Measurements from ENCODE around the gene RARB.

RARB gene

GRCh38 chr3:25448750-25449692, 21.0 kb downstream of the RARB start:
- DNase-seq, result peak; percentile 19

- DNase-seq, result no peak
Measured at GRCh38 chr3:25449857-25450256, 21.8 kb downstream of the RARB start.

GRCh38 chr3:25452192-25452591, 24.1 kb downstream of the RARB start:
- no peak for DNase-seq

- no peak for DNase-seq
Measured at GRCh38 chr3:25452740-25453139, 24.7 kb downstream of the RARB start.

GRCh38 chr3:25453619-25454004, 25.5 kb downstream of the RARB start:
- DNase-seq, result no peak

- DNase-seq, result no peak
Measured at GRCh38 chr3:25454005-25454927, 26.2 kb downstream of the RARB start.

GRCh38 chr3:25455441-25456132, 27.5 kb downstream of the RARB start:
- DNase-seq, result no peak

- DNase-seq, result no peak
Measured at GRCh38 chr3:25456723-25457670, 28.9 kb downstream of the RARB start.

GRCh38 chr3:25457671-25458419, 29.8 kb downstream of the RARB start:
- no peak for DNase-seq

- DNase-seq, result no peak
Measured at GRCh38 chr3:25458420-25458814, 30.4 kb downstream of the RARB start.

GRCh38 chr3:25460751-25461150, 32.7 kb downstream of the RARB start:
- peak; percentile 79 for DNase-seq

- no peak for DNase-seq
Measured at GRCh38 chr3:25461946-25462345, 33.9 kb downstream of the RARB start.

GRCh38 chr3:25462495-25462894, 34.4 kb downstream of the RARB start:
- DNase-seq, result no peak

- DNase-seq, result no peak
Measured at GRCh38 chr3:25463836-25464418, 35.9 kb downstream of the RARB start.

- no peak for DNase-seq
Measured at GRCh38 chr3:25465266-25465860, 37.3 kb downstream of the RARB start.

- peak; percentile 15 for DNase-seq
Measured at GRCh38 chr3:25468866-25469319, 40.8 kb downstream of the RARB start.

- DNase-seq, result no peak
Measured at GRCh38 chr3:25469558-25469957, 41.5 kb downstream of the RARB start.

- DNase-seq, result peak; percentile 20
Measured at GRCh38 chr3:25471081-25471768, 43.2 kb downstream of the RARB start.

GRCh38 chr3:25472153-25472552, 44.1 kb downstream of the RARB start:
- no peak for DNase-seq

GRCh38 chr3:25472731-25473130, 44.7 kb downstream of the RARB start:
- no peak for DNase-seq
